Loucy (cell line): ENCODE measurements around the gene CNMD.

Experiments used
- H2AFZ ChIP-seq: fragments of 200-600 bp; sonication (generic); 2 replicates; pipeline ENCODE4 v1.6.0; 2016; ENCODE audit warnings: antibody characterized with exemption, mild to moderate bottlenecking, low read length, moderate library complexity
- H3F3A ChIP-seq: fragments of 200-600 bp; 2 replicates; pipeline ENCODE4 v1.6.0; 2016; ENCODE audit warnings: antibody characterized with exemption, low read depth, mild to moderate bottlenecking
- H3K27me3 ChIP-seq: fragments of 200-600 bp; sonication (generic); 2 replicates; pipeline ENCODE4 v1.6.1; 2014; ENCODE audit warnings: low read length, mild to moderate bottlenecking; ENCODE audit not compliant: insufficient read depth, poor library complexity, severe bottlenecking
- H3K36me3 ChIP-seq: fragments of 200-600 bp; sonication (generic); 2 replicates; pipeline ENCODE4 v1.6.1; 2016; ENCODE audit warnings: low read length; ENCODE audit not compliant: insufficient read depth
- H3K4me1 ChIP-seq: fragments of 200-600 bp; sonication (generic); 2 replicates; pipeline ENCODE4 v1.5.1; 2014; ENCODE audit warnings: low read length, mild to moderate bottlenecking; ENCODE audit not compliant: insufficient read depth, poor library complexity, severe bottlenecking
- H3K4me2 ChIP-seq: fragments of 200-600 bp; sonication (generic); 2 replicates; pipeline ENCODE4 v1.6.0; 2014; ENCODE audit warnings: antibody characterized with exemption, low read length, low read depth, mild to moderate bottlenecking; ENCODE audit not compliant: poor library complexity, severe bottlenecking
- H3K4me3 ChIP-seq: fragments of 200-600 bp; sonication (generic); 2 replicates; pipeline ENCODE4 v1.5.1; 2014; ENCODE audit warnings: low read length, mild to moderate bottlenecking, mixed read lengths; ENCODE audit not compliant: poor library complexity, severe bottlenecking
- H3K79me2 ChIP-seq: fragments of 200-600 bp; sonication (generic); 2 replicates; pipeline ENCODE4 v1.6.1; 2014; ENCODE audit warnings: low read length; ENCODE audit not compliant: insufficient read depth
- H3K9ac ChIP-seq: fragments of 200-600 bp; sonication (generic); 2 replicates; pipeline ENCODE4 v1.6.0; 2014; ENCODE audit warnings: mild to moderate bottlenecking, low read depth, low read length, moderate library complexity; ENCODE audit not compliant: poor library complexity, severe bottlenecking
- H3K9me2 ChIP-seq: fragments of 200-600 bp; sonication (generic); replicated peaks from 2 replicates; pipeline ENCODE4 v1.6.1; 2016; ENCODE audit warnings: low read depth, low read length, mixed read lengths
- H3K9me3 ChIP-seq: fragments of 200-600 bp; sonication (generic); 2 replicates; pipeline ENCODE4 v1.6.1; 2014; ENCODE audit warnings: mild to moderate bottlenecking, antibody characterized with exemption, low read length, low read depth; ENCODE audit not compliant: insufficient read depth
- H4K20me1 ChIP-seq: fragments of 200-600 bp; sonication (generic); 2 replicates; pipeline ENCODE4 v1.6.0; 2014; ENCODE audit warnings: antibody characterized with exemption, low read length, mild to moderate bottlenecking; ENCODE audit not compliant: insufficient read depth, poor library complexity, severe bottlenecking
- EZH2phosphoT487 ChIP-seq: fragments of 200-600 bp; IDR thresholded peaks from 2 replicates; pipeline ENCODE4 v1.6.1; 2018; ENCODE audit warnings: antibody characterized with exemption, mild to moderate bottlenecking, moderate library complexity, borderline replicate concordance
- TF ChIP-seq, protein P1 (sequence below): fragments of 200-600 bp; sonication (generic); conservative IDR thresholded peaks from 2 replicates; pipeline ENCODE4 v1.5.1; 2014; ENCODE audit warnings: mild to moderate bottlenecking, antibody characterized with exemption, low read length

CNMD gene

GRCh38 chr13:52744842-52745375 is 5.3 kb upstream of the CNMD start:
- Histone ChIP-seq H3K36me3 (no peaks in the 10 kb centered on the region), H2AFZ (no peak overlapping the region), H3K27me3 (no peaks in the 10 kb centered on the region), H3F3A (no peaks in the 10 kb centered on the region), H3K9me3 (no peaks in the 10 kb centered on the region), H3K79me2 (no peaks in the 10 kb centered on the region), H3K9me2 (no peaks in the 10 kb centered on the region), H3K4me2 (no peak overlapping the region), H3K4me1 (no peaks in the 10 kb centered on the region), H3K9ac (no peak overlapping the region), H3K4me3 (no peak overlapping the region), H4K20me1 (no peaks in the 10 kb centered on the region)
- no peak for TF ChIP-seq EZH2phosphoT487
- TF ChIP-seq, protein P1, sequence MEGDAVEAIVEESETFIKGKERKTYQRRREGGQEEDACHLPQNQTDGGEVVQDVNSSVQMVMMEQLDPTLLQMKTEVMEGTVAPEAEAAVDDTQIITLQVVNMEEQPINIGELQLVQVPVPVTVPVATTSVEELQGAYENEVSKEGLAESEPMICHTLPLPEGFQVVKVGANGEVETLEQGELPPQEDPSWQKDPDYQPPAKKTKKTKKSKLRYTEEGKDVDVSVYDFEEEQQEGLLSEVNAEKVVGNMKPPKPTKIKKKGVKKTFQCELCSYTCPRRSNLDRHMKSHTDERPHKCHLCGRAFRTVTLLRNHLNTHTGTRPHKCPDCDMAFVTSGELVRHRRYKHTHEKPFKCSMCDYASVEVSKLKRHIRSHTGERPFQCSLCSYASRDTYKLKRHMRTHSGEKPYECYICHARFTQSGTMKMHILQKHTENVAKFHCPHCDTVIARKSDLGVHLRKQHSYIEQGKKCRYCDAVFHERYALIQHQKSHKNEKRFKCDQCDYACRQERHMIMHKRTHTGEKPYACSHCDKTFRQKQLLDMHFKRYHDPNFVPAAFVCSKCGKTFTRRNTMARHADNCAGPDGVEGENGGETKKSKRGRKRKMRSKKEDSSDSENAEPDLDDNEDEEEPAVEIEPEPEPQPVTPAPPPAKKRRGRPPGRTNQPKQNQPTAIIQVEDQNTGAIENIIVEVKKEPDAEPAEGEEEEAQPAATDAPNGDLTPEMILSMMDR = no peak

DNA sequence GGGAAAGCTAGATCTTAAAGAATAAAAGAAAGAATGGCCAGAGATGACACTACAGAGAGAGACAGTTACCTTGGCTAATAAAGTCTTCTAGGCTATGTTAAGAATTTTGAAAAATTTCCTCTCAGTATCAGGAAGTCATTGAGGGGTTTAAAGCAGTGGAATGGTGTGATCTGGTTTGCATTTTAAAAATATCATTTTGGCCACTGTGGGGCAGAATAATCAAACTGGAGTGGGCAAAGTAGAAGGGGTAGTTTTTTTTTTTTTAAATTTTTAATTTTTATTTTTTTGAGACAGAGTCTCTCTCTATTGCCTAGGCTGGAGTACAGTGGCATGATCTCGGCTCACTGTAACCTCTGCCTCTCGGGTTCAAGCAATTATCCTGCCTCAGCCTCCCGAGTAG is 4.4 kb upstream of the CNMD start:
- no peaks in the 10 kb centered on the region for H3K27me3 ChIP-seq
- no peak overlapping the region for H2AFZ ChIP-seq
- H3K9ac ChIP-seq = no peak overlapping the region
- no peaks in the 10 kb centered on the region for H3F3A ChIP-seq
- H3K4me2 ChIP-seq = no peak overlapping the region
- H3K79me2 ChIP-seq = no peaks in the 10 kb centered on the region
- H3K4me1 ChIP-seq = no peaks in the 10 kb centered on the region
- H3K9me3 ChIP-seq = no peaks in the 10 kb centered on the region
- no peak overlapping the region for H3K4me3 ChIP-seq
- no peak for TF ChIP-seq EZH2phosphoT487
- TF ChIP-seq, protein P1 = peak; percentile 38
- H4K20me1 ChIP-seq = no peaks in the 10 kb centered on the region
- no peaks in the 10 kb centered on the region for H3K9me2 ChIP-seq
- H3K36me3 ChIP-seq = no peaks in the 10 kb centered on the region

- Histone ChIP-seq H3K4me3 (no peak overlapping the region), H3F3A (no peaks in the 10 kb centered on the region), H3K9me2 (no peaks in the 10 kb centered on the region), H3K79me2 (no peaks in the 10 kb centered on the region), H4K20me1 (no peaks in the 10 kb centered on the region), H2AFZ (no peak overlapping the region), H3K9ac (no peak overlapping the region), H3K9me3 (no peaks in the 10 kb centered on the region), H3K4me1 (no peaks in the 10 kb centered on the region), H3K27me3 (no peaks in the 10 kb centered on the region), H3K36me3 (no peaks in the 10 kb centered on the region), H3K4me2 (no peak overlapping the region)
- TF ChIP-seq, protein P1 = no peak
- no peak for TF ChIP-seq EZH2phosphoT487
Measured at GRCh38 chr13:52743569-52743968, 3.9 kb upstream of the CNMD start.
